Stimulated activated CD8-positive, alpha-beta memory T cell treated with anti-CD3 and anti-CD28 coated beads, Interleukin-15, amount 100 ng/mL, for 4 hours (primary cell): ENCODE results near the gene SSR1.

Experiments
- DNase-seq, 2 donors: peaks; one replicate each; pipeline ENCODE4 v3.0.0-alpha.2; 2020; ENCODE audit warnings: low read depth in 2 of 2

SSR1 gene

GRCh38 chr6:7239590-7239948, 73.4 kb downstream of the SSR1 start:
- no peak for DNase-seq

- DNase-seq = peak; percentile 21 to 58
Measured at GRCh38 chr6:7238900-7239589, 74.0 kb downstream of the SSR1 start.

DNA sequence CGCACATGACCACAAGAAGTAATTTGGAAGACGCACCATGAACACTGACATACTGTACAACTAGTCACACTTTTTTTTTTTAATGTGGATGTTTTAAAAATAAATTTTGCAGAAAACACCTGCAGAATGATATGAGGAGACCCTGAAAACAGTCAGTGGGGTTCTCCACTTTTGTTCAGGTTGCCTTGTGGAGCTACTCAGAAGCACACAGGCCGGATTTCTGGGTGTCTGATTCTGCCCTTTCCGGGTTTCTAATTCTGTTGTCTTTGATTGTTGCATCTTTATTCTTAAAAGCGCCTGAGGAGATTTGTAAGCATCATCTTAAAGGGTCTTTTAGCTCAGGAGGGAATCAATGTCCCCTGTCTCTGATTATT, 74.5 kb downstream of the SSR1 start:
- no peak for DNase-seq

DNA sequence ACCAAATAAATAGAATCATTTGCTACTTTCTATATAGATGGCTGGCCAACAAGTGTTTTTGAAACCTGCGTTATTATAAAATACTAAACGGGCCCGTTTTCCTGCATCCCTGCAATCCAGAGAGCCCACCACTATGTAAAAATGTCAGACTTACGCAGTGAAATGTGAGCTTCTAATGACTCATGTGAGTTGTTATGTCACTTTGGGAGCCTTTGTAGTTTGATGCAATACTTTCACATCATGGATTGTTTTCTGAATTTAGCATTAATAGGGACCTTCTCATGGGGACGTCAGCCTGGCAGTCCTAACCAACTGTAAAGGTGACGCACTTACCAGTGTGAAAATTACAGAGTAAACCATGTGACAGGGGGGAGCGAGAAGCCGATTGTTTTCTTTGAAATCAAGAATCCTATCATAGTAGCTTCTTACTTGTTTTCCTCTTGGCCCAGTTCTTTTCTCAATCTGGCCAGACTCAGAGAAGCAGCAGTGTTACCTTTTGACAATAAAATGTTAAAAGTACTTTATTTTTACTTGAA, 75.3 kb downstream of the SSR1 start:
- no peak for DNase-seq

DNA sequence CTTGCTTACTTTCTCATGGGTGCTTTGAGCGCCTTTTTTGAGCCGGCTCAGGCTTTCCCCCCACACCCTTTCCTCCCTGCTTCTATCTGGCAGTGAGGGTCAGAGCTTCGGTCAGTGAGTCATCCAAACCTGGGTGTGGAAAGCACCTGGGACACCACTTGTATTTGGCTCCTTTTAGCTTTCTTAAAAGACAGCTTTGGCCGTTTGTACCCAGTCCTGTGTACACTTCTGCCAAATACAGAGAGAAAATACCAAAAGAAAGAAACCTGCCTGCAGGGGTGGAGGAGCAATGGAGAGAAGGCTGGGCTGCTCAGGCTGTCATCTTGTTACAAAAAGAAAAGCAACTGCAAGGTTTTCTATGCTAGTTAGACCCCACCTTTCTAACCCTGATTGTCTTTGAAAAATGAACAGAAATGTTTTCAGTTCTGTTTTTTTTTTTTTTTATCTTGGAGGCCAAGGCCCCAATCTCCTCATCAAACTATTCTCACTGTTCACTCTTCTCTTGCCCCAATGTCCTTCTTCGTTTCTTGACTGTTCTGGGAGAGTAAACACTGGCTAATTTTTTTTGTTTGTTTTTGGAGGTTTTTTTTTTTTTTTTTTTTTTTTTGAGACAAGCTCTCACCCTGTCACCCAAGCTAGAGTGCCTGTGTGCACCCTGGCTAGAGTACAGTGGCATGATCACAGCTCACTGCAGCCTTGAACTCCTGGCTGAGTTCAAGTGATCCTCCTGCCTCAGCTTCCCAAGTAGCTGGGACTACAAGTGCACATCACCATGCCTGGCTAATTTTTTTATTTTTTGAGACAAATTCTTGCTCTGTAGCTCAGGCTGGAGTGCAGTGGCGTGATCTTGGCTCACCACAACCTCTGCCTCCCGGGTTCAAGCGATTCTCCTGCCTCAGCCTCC, 76.4 kb downstream of the SSR1 start:
- no peak for DNase-seq

GRCh38 chr6:7235712-7236305, 77.2 kb downstream of the SSR1 start:
- no peak for DNase-seq

DNA sequence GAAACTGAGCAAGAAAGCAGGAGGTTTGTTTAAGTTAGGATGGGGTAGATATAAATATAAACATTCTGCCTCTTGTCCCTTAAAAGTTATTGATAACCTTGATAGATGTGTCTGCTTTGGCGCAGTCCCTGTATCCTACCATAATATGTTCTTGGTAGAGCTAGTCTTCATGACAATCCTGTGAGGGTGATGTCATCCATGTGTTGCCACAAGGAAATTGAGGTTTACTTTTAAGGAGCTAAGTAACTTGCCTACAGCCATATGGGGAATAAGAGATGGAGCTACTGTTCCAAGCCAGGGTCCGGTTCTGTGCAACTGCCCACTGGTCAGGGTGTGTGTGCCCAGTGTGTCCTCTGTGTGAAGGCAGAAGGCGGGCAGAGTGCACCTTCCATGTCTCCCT, 78.5 kb downstream of the SSR1 start:
- no peak for DNase-seq

DNA sequence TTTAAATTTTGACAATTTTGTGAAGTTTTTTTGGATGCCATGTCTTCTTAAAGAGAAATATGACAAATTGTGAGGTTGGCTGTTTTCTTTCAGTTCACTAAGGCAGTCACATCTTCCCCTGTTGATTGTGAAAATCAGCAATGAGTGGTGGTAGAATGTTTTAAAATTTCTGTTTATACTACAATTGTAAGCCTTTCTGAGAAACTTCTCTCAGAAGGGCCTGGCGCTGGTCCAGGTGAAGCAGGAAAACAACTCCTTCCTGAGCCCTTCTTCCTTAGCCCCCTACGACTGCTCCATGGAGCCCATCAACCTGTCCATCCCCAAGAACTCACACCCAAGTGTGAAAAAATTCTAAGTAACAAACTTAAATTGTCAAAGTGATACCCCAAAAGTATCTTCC, 80.6 kb downstream of the SSR1 start:
- DNase-seq = no peak

GRCh38 chr6:7230956-7231713, 81.9 kb downstream of the SSR1 start:
- DNase-seq = no peak

- DNase-seq = no peak
Measured at GRCh38 chr6:7230327-7230691, 82.7 kb downstream of the SSR1 start.

GRCh38 chr6:7229376-7230326, 83.3 kb downstream of the SSR1 start:
- DNase-seq = no peak

DNA sequence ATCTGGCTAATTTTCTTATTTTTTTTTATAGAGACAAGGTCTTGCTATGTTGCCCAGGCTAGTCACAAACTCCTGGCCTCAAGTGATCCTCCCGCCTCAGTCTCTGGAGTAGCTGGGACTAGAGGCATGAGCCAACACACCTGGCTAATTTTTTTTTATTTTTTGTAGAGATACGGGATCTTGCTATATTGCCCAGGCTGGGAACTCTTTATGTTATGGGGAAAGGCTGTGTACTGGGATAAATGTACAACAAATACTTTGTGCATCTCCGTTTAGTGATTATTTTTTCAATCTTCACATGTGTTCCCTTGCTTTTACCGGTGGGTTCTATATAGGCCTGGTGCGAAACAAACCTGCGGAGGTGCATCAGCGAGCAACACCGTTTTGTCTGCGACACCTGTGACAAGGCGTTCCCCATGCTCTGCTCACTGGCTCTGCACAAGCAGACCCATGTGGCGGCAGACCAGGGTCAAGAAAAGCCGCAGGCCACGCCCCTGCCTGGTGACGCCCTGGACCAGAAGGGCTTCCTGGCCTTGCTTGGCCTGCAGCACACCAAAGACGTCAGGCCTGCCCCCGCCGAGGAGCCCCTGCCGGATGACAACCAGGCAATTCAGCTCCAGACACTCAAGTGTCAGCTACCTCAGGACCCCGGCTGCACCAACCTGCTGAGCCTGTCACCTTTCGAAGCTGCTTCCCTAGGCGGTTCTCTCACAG, 84.2 kb downstream of the SSR1 start:
- no peak for DNase-seq

DNA sequence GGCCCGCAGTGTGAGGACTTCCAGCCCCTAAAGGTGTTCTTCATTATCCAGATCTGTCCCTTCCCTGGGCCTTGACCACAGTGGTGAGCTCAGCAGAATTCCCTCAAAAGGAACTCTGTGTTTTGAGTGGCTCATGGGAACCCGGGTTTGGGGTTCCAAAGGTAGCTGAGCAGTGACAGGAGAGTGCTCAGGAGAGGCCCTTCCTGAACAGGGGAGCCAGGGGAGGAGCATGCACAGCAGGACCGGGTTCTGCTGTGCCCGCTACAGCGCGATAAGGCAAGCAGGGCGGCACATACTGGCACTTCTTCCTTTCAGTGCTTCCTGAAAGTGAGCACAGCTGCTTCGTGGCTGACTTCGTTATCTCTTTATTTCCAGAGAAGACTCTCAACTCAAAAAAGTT, 88.3 kb downstream of the SSR1 start:
- no peak for DNase-seq

- DNase-seq = no peak
Measured at GRCh38 chr6:7222197-7222596, 90.8 kb downstream of the SSR1 start.

- DNase-seq = no peak
Measured at GRCh38 chr6:7219310-7219709, 93.7 kb downstream of the SSR1 start.

DNA sequence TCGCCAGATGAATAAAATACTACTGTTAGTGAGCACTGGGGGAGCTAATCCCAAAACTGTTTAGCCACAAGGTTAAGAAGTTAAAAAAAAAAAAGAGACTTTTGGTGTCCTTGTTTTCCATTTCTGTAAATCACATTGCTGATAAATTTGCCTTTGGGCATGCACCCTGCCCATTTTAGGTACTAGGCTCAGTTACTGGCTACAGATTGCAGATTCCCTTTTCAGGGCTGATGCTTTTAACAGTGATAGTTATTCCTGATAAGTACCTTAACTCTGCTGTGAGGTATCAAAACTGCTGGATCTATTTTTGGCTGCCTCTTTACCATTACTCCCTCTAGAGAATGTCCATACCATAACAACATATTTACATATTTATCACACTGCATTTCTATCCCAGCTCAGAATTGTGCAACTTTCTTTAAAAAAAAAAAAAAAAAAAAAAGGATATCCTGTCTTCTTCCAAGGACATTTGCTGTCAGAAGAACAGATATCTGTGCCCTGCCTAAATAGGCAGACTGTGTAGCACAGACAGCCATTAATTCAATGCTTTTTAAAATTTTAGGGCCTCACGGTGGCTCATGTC, 94.5 kb downstream of the SSR1 start:
- no peak for DNase-seq
